Liver (tissue), 3 donors: ENCODE results near the gene ZC3H15.

Experiments used
- ATF3 ChIP-seq: IDR thresholded peaks from 2 replicates; pipeline ENCODE4 v1.6.1; 2016; ENCODE audit warnings: antibody characterized with exemption
- CTCF ChIP-seq: fragments of 150-350 bp; IDR thresholded peaks from 2 replicates; pipeline ENCODE4 v1.5.1; 2017; ENCODE audit warnings: improper control_type of control experiment, low read depth, low read length; ENCODE audit not compliant: missing input control
- FOXA1 ChIP-seq: IDR thresholded peaks from 2 replicates; pipeline ENCODE4 v1.6.1; 2016; ENCODE audit warnings: antibody characterized with exemption
- JUND ChIP-seq, 2 donors: IDR thresholded peaks; 2 replicates each; pipeline ENCODE4 v1.6.1; 2016; ENCODE audit warnings: antibody characterized with exemption in 2 of 2
- RAD21 ChIP-seq, 2 donors: IDR thresholded peaks; 2 replicates each; pipeline ENCODE4 v1.6.1; 2016; ENCODE audit warnings: antibody characterized with exemption in 2 of 2, mild to moderate bottlenecking in 2 of 2
- REST ChIP-seq: IDR thresholded peaks from 2 replicates; pipeline ENCODE4 v1.6.1; 2016; ENCODE audit warnings: antibody characterized with exemption, mild to moderate bottlenecking
- TAF1 ChIP-seq: conservative IDR thresholded peaks from 2 replicates; pipeline ENCODE4 v1.6.1; 2016; ENCODE audit warnings: antibody characterized with exemption, mild to moderate bottlenecking
- ZBTB33 ChIP-seq: IDR thresholded peaks from 2 replicates; pipeline ENCODE4 v1.6.1; 2016; ENCODE audit warnings: antibody characterized with exemption
- donor health status: healthy.
- donor health status: healthy.

GRCh38 chr2:186456941-186457340, 29.1 kb upstream of the ZC3H15 start:
- TF ChIP-seq CTCF, result no peak
- no peak for TF ChIP-seq ATF3
- no peak for TF ChIP-seq TAF1
- no peak for TF ChIP-seq JUND (IDR thresholded peaks at IDR 0.05)
- TF ChIP-seq RAD21 (IDR thresholded peaks at IDR 0.05), result no peak
- no peak for TF ChIP-seq REST
- TF ChIP-seq FOXA1, result no peak
- no peak for TF ChIP-seq ZBTB33
